HuH-7 (cell line): Measurements from ENCODE around the gene MIB2.

Source experiments
- DNase-seq: peaks from one replicate; pipeline ENCODE4 v3.0.0; 2011; ENCODE audit warnings: low spot score

The MIB2 gene

GRCh38 chr1:1614204-1614953 is 921 bp upstream of the MIB2 start:
- peak; percentile 68 for DNase-seq

DNA sequence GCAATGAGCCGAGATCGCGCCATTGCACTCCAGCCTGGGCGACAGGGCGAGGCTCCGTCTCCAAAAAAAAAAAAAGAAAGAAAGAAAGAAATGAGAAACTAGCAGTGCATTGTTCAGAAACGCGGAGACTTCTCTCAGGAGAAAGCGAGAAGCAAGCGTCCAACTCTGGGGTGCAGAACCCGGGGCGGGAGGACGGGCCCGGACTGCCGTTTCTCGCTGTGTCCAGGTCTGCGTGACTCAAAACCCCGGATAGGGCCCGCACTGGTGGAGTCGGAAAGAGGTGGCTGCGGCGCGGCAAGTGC is 395 bp upstream of the MIB2 start:
- DNase-seq: no peak

GRCh38 chr1:1616045-1616790 is 918 bp downstream of the MIB2 start:
- DNase-seq: no peak

DNA sequence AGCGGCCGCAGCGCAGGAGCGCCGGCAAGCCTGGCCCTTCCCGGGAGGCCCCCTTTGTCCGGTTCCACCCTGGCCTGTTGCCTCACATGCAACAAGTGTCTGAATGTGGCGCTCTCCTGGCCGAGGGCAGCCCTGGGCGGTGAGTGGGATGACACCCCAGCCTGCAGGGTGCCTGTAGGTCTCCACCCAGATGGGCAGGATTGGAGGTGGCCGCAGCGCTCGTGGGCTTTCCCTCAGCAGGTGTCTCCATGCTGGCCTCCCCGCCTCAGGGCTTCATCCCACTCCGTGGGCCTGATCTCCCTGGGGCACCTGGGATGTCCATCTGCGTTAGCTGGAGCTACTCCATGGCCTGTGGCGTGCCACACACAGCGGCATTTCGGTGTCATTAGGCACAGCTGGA is 1.5 kb downstream of the MIB2 start:
- DNase-seq: no peak

DNA sequence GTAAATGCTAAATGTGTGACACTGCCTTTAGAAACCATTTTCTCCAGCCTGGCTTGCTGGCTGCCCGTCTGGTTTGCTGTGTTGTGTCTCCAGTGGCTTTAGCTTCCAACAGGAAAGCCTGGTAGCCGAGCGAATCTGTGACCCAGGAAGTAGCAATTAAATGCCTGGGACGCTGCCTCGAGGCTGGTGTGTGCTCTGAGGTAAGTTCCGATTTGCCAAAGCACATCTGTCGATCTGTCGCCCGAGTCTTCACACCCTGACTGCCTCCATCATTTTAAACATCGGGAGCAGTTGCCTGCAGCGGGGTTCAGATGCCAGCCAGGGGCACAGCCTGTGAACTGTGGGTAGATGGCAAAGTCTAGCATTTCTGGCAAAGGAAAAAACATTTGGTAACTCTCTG is 2.2 kb downstream of the MIB2 start:
- DNase-seq: no peak

GRCh38 chr1:1617925-1618324 is 2.6 kb downstream of the MIB2 start:
- no peak for DNase-seq

DNA sequence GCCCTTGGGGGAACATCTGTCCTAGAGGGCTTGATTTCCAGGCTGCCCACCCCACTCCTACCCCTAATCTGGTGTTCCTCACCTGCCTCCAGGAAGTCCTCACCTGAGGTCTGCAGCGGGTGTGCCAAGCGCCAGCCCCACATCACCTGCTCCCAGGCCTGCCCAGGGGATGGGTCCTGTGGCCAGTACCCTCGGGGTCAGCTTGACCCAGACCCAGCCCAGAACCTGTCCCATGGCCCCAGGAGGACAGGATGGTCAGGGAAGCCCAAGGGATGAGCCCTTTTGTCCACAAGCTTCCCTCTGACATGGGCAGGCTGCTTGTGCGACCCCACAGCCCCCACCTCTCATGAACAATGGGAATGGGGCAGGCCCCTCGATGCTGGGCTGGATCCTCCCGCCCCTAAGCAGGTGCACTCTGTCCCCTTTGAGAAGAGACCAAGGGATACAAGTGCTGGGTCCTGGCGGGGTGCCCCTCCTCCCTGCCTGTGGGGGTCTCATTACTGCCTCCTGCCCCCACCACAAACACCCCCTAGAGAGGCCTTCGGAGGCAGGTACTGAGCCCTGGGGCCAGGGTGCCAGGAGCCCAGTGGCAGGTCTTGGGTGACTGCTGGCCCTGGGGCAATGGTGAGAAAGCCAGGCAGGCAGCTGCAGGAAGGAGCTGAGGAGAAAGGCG is 3.2 kb downstream of the MIB2 start:
- DNase-seq: no peak

- DNase-seq: peak; percentile 66
Observed at GRCh38 chr1:1619917-1620361, 4.6 kb downstream of the MIB2 start.

GRCh38 chr1:1620433-1621139 is 5.3 kb downstream of the MIB2 start:
- DNase-seq: no peak

DNA sequence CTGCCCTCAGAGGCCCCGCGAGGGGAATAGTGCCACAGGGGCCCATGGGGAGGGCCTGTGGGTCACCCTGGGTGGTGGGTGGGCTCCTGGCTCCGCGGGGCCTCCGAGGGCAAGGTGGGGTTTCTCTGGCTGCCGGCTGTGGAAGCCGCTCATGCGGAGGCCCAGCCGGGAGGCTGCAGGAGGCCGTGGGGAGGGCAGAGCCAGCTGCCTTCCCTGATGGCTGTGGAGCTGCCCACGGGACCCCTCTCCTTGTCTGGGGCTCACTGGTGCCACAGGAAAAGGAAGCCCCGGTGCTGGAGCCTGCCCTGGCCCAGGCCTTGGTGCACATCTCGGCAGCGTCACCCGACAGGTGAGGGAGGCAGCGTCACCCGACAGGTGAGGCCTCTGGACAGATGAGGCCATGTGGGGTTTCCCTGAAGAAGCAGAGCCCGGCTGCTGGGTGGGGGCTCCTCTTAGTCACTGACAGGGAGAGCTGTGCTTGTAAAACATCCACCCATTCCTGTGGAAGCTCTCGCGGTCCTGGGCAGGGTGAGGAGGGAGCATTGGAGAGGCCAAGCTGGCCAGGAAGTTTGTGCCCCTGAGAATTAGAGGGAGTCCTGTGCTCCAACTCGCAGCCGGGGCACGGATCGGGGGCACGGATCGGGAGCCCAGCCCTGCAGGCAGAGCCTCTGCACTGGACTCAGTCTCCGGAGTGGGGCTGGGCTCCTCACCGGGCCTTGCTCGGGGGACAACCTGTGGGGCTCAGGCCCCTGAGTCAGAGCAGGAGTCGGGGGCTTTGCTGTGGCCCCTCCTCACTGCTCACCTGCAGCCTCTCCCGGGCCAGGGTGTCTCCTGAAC is 6.1 kb downstream of the MIB2 start:
- no peak for DNase-seq

GRCh38 chr1:1622010-1622787 is 6.9 kb downstream of the MIB2 start:
- no peak for DNase-seq

- DNase-seq: no peak
Observed at GRCh38 chr1:1622788-1623094, 7.4 kb downstream of the MIB2 start.

- DNase-seq: no peak
Observed at GRCh38 chr1:1623181-1623630, 7.9 kb downstream of the MIB2 start.

DNA sequence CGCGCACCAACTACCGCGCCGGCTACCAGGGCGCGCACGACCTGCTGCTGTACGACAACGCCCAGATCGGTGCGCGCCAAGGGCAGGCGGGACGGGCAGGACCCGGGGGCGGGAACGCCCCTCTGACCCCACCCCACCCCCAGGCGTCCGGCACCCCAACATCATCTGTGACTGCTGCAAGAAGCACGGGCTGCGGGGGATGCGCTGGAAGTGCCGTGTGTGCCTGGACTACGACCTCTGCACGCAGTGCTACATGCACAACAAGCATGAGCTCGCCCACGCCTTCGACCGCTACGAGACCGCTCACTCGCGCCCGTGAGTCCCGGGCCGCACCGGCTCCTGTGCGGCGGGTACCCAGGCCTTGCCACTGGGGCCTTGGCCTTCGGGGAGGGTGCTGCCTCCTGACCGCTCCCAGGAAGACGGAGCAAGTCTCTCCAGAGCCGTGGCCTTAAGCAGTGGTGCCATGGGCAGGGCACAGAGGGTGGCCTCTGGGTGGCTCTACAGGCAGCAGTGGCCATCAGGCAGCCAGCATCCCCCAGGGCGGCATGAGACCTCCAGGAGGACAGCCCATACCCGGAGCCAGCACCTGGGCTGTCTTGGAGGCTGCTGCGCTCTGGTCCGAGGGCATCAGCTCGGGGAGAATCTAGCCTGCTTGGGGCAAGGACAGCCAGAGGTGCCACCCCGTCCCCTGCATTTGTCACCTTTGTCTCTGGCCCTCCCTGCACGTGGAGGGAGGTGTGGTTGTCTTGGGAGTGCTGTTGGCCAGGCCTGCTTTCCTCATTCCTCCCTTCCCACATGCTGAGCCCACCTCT is 8.5 kb downstream of the MIB2 start:
- DNase-seq: no peak

DNA sequence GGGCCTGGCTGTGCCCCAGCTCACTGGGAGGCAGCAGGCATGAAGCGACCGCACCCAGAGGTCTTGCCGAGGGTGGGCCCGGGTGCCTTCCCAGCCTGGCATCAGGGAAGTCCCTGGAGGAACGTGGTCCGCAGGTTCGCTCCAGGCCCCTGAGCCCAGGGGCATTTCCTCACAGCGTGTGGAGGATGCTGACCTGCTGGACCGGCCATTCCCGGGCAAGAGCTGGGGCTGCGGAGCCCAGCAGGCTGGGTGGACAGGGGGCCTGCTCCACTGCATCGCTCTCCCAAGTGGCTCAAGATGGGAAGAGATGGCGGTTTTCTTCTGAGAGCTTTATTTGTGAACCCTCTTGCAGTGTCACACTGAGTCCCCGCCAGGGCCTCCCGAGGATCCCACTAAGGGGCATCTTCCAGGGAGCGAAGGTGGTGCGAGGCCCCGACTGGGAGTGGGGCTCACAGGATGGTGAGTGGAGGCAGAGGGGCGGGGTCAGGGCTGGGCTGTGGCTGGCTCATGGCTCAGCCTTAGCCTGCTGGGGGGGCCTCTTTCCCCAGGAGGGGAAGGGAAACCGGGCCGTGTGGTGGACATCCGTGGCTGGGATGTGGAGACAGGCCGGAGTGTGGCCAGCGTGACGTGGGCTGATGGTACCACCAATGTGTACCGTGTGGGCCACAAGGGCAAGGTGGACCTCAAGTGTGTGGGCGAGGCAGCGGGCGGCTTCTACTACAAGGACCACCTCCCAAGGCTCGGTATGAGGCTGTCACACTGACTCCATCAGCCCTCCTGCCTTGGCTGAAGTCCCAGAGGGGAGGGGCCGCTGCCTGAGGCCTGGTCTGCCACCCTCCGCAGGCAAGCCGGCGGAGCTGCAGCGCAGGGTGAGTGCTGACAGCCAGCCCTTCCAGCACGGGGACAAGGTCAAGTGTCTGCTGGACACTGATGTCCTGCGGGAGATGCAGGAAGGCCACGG is 9.4 kb downstream of the MIB2 start:
- no peak for DNase-seq

DNA sequence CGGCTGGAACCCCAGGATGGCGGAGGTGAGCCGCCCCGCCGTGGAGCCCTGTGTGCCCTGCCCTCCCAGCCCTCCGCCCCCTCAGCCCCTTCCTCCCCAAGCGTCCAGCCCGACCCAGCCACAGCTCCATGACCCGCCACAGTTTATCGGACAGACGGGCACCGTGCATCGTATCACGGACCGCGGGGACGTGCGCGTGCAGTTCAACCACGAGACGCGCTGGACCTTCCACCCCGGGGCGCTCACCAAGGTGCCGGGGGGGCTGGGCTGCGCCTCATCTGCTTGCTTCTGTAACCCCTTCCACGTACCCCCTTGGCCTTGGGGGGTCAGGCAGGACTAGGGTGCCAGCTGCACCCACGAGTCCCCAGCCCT is 10.1 kb downstream of the MIB2 start:
- DNase-seq: no peak

DNA sequence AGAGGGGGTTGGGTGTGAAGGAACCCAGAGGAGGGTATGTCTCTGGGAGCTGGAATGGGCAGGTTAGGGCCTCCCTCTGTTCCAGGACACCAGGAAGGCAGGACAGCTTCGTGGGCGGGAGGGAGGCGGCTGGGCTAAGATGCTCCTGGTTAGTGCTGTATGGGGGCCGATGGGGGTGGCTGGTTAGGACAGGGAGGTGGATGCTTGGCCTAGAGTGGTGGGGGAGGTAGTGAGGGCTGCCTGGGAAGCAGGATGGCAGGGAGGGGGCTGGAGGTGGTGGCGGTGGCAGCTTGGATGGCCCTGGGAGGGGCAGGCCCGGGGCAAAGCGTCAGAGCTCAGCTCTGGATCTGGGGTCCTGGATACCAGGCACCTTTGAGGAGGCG is 10.5 kb downstream of the MIB2 start:
- no peak for DNase-seq

DNA sequence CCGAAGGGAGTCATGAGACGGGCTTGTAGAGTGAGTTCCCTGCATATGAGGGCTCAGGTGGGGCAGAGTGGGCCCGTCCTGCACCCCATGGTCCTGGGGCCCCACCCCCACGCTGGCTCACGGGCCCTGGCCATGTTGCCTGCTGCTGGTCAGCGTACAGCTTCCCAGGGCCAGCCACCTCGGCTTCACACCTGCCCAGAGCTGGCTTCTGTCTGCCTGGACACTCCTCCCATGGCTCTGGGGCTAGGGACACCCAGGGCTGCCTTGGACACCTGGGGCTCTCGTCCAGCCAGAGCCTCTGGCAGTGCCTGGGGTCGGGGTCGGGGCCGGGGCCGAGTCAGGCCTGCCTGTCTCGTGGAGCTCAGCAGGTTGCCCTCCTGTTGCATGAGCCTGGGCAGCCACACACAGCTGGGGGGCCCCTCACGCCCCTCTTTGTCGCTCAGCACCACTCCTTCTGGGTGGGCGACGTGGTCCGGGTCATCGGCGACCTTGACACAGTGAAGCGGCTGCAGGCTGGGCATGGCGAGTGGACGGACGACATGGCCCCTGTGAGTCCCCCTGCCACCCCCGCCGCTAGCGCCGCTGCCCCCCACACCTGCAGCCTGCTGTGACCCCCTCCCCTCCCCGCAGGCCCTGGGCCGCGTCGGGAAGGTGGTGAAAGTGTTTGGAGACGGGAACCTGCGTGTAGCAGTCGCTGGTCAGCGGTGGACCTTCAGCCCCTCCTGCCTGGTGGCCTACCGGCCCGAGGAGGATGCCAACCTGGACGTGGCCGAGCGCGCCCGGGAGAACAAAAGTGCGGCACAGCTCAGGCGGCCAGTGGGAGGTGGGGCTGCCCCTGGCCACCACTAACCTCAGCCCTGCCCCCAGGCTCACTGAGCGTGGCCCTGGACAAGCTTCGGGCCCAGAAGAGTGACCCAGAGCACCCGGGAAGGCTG is 11.2 kb downstream of the MIB2 start:
- no peak for DNase-seq
